Fibroblast of lung (primary cell): ENCODE measurements around the gene ORC4. TPM values are rescaled to one million over a fixed set of nuclear protein-coding genes. Genes with fewer than 3 reads are reported as not detected.

ENCODE experiments used
- DNase-seq, 2 donors: peaks; one replicate each; pipeline versions ENCODE4 v3.0.0 to v3.0.0-alpha.2; 2010; ENCODE audit warnings: low read depth in 2 of 2
- H2AFZ ChIP-seq: 2 replicates; pipeline ENCODE4 v1.5.1; 2012; ENCODE audit warnings: low read length, control low read depth, inconsistent platforms
- H3K27ac ChIP-seq: 2 replicates; pipeline ENCODE4 v1.5.1; 2011; ENCODE audit warnings: low read length, control low read depth; ENCODE audit not compliant: insufficient read depth
- H3K27me3 ChIP-seq: 2 replicates; pipeline ENCODE4 v1.5.1; 2011; ENCODE audit warnings: mild to moderate bottlenecking, low read length; ENCODE audit not compliant: control insufficient read depth, insufficient read depth
- H3K36me3 ChIP-seq: 2 replicates; pipeline ENCODE4 v1.5.1; 2011; ENCODE audit warnings: low read length; ENCODE audit not compliant: control insufficient read depth, insufficient read depth
- H3K4me1 ChIP-seq: 2 replicates; pipeline ENCODE4 v1.5.1; 2011; ENCODE audit warnings: low read length; ENCODE audit not compliant: control insufficient read depth, insufficient read depth; ENCODE audit errors: extremely low read depth
- H3K4me2 ChIP-seq: 2 replicates; pipeline ENCODE4 v1.5.1; 2011; ENCODE audit warnings: low read length, control low read depth; ENCODE audit not compliant: insufficient read depth; ENCODE audit errors: extremely low read depth
- H3K4me3 ChIP-seq, 4 experiments: fragments of 200-600 bp in 1 of 4; sonication (generic) in 1 of 4; replicated peaks in 1 of 4; 2 replicates each; pipeline ENCODE4 v1.5.1; 2011 to 2016; ENCODE audit warnings: low read length in 4 of 4, low read depth in 3 of 4, mild to moderate bottlenecking in 3 of 4, control low read depth in 2 of 4, inconsistent platforms in 1 of 4, mixed read lengths in 1 of 4; ENCODE audit not compliant: insufficient read depth in 1 of 4; ENCODE audit errors: control extremely low read depth in 1 of 4
- H3K79me2 ChIP-seq: 2 replicates; pipeline ENCODE4 v1.5.1; 2012; ENCODE audit warnings: mild to moderate bottlenecking, low read length, inconsistent platforms; ENCODE audit not compliant: control insufficient read depth, insufficient read depth
- H3K9ac ChIP-seq: 2 replicates; pipeline ENCODE4 v1.5.1; 2011; ENCODE audit warnings: mild to moderate bottlenecking, low read length, control low read depth; ENCODE audit not compliant: insufficient read depth
- H3K9me3 ChIP-seq: 2 replicates; pipeline ENCODE4 v1.5.1; 2012; ENCODE audit warnings: low read depth, low read length; ENCODE audit not compliant: control insufficient read depth, insufficient read depth
- H4K20me1 ChIP-seq: 2 replicates; pipeline ENCODE4 v1.5.1; 2011; ENCODE audit warnings: low read length; ENCODE audit not compliant: control insufficient read depth, insufficient read depth; ENCODE audit errors: extremely low read depth
- EZH2 ChIP-seq: IDR thresholded peaks from 2 replicates; pipeline ENCODE4 v1.5.1; 2012; ENCODE audit warnings: low read length, control low read depth, mild to moderate bottlenecking; ENCODE audit errors: missing control alignments
- polyA plus RNA-seq, 2 donors: library from polyadenylated mRNA; depleted of rRNA in 1 of 2; stranded (reverse) in 1 of 2; unstranded in 1 of 2; fragments of >200 nt; gene quantifications; 2 replicates each; pipeline ENCODE4 v1.2.1, GENCODE V29; 2011 to 2012; ENCODE audit warnings: missing spikeins in 1 of 2
- total RNA-seq: library from RNA; depleted of rRNA; stranded (reverse); fragments of >200 nt; gene quantifications from 2 replicates; pipeline ENCODE4 v1.2.1, GENCODE V29; 2014
- TF ChIP-seq, protein P1 (sequence below), 2 donors: IDR thresholded peaks in 1 of 2; conservative IDR thresholded peaks in 1 of 2; 1 replicate in 1 of 2; 2 replicates in 1 of 2; pipeline ENCODE4 v1.5.1; 2011 to 2012; ENCODE audit warnings: low read length in 2 of 2, control low read depth in 1 of 2, inconsistent platforms in 1 of 2, low read depth in 1 of 2, mild to moderate bottlenecking in 1 of 2

ORC4 gene
- total and polyA plus RNA-seq, 2 donors (not counting 1 experiment from before 2014, with no cell fraction given), result 24.3 to 49.0 TPM

DNA sequence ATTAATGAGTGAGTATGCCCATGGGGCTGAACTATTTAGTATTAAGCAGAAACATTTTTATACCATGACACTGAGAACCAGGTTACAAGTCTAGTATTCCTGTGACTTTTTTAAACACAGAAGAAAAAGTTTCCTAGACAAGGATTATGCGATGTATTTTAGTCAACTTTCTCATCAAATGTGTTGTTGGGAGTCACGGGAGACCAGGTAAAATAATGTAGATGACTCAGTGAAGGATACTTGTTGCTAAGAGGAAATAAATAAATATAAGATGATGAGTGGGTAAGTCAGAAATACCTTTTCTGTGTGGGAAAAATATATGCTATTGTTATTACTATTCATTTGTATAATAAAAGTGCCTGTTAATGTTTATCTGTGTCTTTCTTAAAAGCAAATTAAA lies 23.8 kb upstream of the ORC4 start:
- no peaks in the 10 kb centered on the region for H3K27me3 ChIP-seq
- H3K9me3 ChIP-seq, result no peaks in the 10 kb centered on the region
- H2AFZ ChIP-seq, result no peak overlapping the region
- H3K36me3 ChIP-seq, result no peaks in the 10 kb centered on the region
- no peak for TF ChIP-seq EZH2
- TF ChIP-seq, protein P1, sequence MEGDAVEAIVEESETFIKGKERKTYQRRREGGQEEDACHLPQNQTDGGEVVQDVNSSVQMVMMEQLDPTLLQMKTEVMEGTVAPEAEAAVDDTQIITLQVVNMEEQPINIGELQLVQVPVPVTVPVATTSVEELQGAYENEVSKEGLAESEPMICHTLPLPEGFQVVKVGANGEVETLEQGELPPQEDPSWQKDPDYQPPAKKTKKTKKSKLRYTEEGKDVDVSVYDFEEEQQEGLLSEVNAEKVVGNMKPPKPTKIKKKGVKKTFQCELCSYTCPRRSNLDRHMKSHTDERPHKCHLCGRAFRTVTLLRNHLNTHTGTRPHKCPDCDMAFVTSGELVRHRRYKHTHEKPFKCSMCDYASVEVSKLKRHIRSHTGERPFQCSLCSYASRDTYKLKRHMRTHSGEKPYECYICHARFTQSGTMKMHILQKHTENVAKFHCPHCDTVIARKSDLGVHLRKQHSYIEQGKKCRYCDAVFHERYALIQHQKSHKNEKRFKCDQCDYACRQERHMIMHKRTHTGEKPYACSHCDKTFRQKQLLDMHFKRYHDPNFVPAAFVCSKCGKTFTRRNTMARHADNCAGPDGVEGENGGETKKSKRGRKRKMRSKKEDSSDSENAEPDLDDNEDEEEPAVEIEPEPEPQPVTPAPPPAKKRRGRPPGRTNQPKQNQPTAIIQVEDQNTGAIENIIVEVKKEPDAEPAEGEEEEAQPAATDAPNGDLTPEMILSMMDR (conservative IDR thresholded peaks at IDR 0.05 in 1 of 2, IDR thresholded peaks at IDR 0.05 in 1 of 2; ENCODE audit: low read depth in 1 of 2, low read length in 2 of 2), result no peak
- no peak overlapping the region for H3K27ac ChIP-seq
- H3K4me3 ChIP-seq, result no peak overlapping the region
- no peak for DNase-seq
- H3K9ac ChIP-seq, result no peak overlapping the region
- no peaks in the 10 kb centered on the region for H3K79me2 ChIP-seq
- H3K4me1 ChIP-seq, result no peaks in the 10 kb centered on the region
- no peak overlapping the region for H3K4me2 ChIP-seq
- H4K20me1 ChIP-seq, result no peaks in the 10 kb centered on the region

DNA sequence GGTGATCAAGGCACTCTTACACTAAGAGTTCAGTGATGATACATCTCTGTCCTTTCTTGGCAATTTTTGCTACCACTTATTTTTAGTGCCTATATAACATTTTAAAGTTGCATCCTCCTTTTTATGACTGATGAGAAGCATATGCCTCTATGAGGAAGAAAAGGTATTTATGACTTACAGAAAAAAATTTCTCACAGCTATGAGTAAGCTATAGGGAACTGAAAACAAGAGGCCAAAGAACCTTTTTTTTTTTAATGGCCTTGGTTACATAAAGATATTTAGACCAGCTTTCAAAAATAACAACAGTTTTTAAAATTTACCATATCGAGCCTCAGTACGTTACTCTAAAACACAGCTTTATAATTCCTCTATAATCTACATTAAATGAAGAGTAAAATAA lies 21.7 kb upstream of the ORC4 start:
- H3K9ac ChIP-seq, result no peak overlapping the region

GRCh38 chr2:148039783-148040182 lies 19.2 kb upstream of the ORC4 start:
- Histone ChIP-seq H3K4me2 (no peak overlapping the region), H3K9me3 (no peaks in the 10 kb centered on the region), H4K20me1 (no peaks in the 10 kb centered on the region), H3K9ac (no peak overlapping the region), H3K4me3 (no peak overlapping the region), H3K79me2 (no peaks in the 10 kb centered on the region), H2AFZ (no peak overlapping the region), H3K27me3 (no peaks in the 10 kb centered on the region), H3K27ac (no peak overlapping the region), H3K36me3 (no peaks in the 10 kb centered on the region), H3K4me1 (no peaks in the 10 kb centered on the region)
- DNase-seq, result peak in 1 of 2 donors; percentile 17
- no peak for TF ChIP-seq EZH2
- TF ChIP-seq, protein P1 (conservative IDR thresholded peaks at IDR 0.05 in 1 of 2, IDR thresholded peaks at IDR 0.05 in 1 of 2; ENCODE audit: low read depth in 1 of 2, low read length in 2 of 2), result no peak

More for the DNA sequence above, 21.7 kb upstream of the ORC4 start:
- H4K20me1 ChIP-seq, result no peaks in the 10 kb centered on the region
- H3K4me1 ChIP-seq, result no peaks in the 10 kb centered on the region
- H2AFZ ChIP-seq, result no peak overlapping the region
- no peak overlapping the region for H3K27ac ChIP-seq
- H3K4me2 ChIP-seq, result no peak overlapping the region
- no peak for TF ChIP-seq EZH2
- TF ChIP-seq, protein P1 (conservative IDR thresholded peaks at IDR 0.05 in 1 of 2, IDR thresholded peaks at IDR 0.05 in 1 of 2; ENCODE audit: low read depth in 1 of 2, low read length in 2 of 2), result no peak
- no peaks in the 10 kb centered on the region for H3K9me3 ChIP-seq
- H3K79me2 ChIP-seq, result no peaks in the 10 kb centered on the region
- no peaks in the 10 kb centered on the region for H3K36me3 ChIP-seq
- H3K27me3 ChIP-seq, result no peaks in the 10 kb centered on the region
- DNase-seq, result no peak
- no peak overlapping the region for H3K4me3 ChIP-seq
